Measurements from ENCODE around the gene DCN.

DCN gene

DNA sequence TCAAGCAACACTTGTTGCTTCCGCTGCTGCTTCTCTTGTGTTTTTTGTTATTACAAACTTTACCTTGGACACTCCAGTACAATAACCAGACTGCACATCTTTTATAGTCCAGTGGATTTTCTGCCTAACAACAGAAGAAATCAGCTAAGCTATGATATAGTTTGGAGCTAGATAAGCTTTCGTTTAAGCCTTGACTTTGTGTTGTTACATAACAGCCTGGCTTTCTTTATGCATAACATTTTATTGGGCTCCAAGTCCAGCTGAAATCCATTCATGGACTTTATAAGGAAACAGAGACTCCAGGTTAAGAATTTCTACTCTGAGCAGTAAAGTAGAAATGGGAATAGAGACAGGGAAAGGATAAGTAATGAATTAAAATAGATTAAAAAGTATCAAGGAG lies 3.5 kb upstream of the DCN start:
- DNase-seq (ENCODE audit: low read depth in 2 of 2) = no peak

- DNase-seq (ENCODE audit: low read depth in 2 of 2) = no peak
Observed at GRCh38 chr12:91185421-91185820, 2.8 kb upstream of the DCN start.

GRCh38 chr12:91183551-91183950 lies 934 bp upstream of the DCN start:
- no peak for DNase-seq (ENCODE audit: low read depth in 2 of 2)

- no peak for DNase-seq (ENCODE audit: low read depth in 2 of 2)
Observed at GRCh38 chr12:91180582-91181395, 1.8 kb downstream of the DCN start.

DNA sequence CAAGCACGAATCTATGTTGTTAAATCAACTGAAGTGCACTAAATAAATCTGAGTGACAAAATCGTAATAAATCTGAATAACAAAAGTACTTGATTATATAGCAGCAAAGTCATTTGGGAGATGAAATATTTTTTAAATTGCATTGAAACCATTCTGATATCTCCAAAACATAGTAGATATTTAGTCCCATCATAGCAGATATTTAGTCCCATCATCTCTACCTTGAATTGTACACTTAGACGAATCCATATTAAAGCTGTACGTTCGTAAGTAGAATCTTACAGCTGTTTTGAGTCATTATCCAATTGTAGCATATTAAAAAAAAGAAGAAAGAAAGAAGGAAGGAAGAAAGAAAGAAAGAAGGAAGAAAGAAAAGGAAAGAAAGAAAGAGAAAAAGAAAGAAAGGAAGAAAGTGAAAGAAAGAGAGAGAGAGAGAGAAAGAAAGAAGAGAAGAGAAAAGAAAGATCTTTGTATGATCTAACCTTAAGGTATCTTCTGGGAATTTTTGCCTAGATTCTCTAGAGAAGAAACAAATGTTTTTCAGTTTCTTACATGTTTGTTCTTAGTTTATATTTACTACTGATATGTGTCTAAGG lies 2.6 kb downstream of the DCN start:
- DNase-seq (ENCODE audit: low read depth in 2 of 2) = no peak

DNA sequence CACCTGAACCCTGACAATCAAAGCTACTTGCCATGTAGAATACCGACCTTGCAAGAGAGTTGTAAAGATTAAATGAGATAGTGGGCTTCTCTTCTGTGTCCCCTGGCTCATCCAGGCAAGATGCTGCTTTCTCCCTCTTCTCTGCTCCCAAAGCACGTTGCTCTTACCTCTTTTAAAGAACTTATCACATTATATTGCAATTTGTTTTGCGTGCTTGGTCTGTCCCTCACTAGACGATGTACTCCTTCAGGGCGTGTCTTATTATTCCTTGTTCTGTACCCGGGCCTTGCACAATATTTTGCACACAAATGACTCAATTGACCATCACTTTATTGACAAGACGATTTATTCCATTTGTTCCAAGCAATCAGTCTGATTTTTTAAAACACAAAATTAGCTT lies 3.3 kb downstream of the DCN start:
- DNase-seq (ENCODE audit: low read depth in 2 of 2) = no peak

GRCh38 chr12:91178781-91179180 lies 3.8 kb downstream of the DCN start:
- no peak for DNase-seq (ENCODE audit: low read depth in 2 of 2)

GRCh38 chr12:91178139-91178561 lies 4.5 kb downstream of the DCN start:
- DNase-seq (ENCODE audit: low read depth in 2 of 2) = no peak

DNA sequence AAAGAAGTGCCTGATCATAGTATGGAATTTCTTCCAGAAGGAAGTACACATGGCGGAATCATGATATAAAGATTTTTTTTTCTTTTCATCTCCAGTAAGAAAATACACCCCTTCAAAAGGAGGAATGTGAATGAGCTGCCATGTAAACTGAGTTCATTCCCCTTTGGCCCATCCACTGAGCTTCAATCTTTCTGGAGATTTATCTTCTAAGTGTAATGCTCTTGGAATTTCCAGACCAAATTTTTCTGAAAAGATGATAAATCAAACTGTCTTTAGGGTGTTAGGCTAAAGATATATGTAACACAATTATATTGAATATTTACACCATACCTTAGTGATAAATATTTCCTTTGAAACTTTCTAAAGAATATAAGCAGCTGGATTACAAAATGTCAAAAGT lies 5.2 kb downstream of the DCN start:
- no peak for DNase-seq (ENCODE audit: low read depth in 2 of 2)

DNA sequence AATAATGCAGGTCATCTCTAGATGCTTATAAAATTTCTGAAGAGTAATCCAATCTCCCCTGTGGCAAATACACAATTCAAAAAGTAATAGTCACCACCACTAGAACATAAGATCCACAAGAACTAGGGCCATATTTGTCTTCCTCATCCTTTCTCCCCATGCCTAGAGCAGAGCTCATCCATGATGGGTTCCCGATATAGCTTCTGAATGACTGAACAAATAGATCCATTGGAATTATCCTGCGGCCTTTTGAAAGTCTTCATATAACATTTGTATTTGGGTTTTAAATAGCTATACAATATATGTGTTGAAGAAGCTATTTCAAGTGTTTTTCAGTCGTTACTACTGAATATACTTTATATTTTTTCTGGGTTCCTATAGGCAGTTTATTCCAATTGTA lies 5.7 kb downstream of the DCN start:
- no peak for DNase-seq (ENCODE audit: low read depth in 2 of 2)

- DNase-seq (ENCODE audit: low read depth in 2 of 2) = no peak
Observed at GRCh38 chr12:91176358-91176757, 6.3 kb downstream of the DCN start.

- DNase-seq (ENCODE audit: low read depth in 2 of 2) = no peak
Observed at GRCh38 chr12:91173124-91173523, 9.5 kb downstream of the DCN start.

DNA sequence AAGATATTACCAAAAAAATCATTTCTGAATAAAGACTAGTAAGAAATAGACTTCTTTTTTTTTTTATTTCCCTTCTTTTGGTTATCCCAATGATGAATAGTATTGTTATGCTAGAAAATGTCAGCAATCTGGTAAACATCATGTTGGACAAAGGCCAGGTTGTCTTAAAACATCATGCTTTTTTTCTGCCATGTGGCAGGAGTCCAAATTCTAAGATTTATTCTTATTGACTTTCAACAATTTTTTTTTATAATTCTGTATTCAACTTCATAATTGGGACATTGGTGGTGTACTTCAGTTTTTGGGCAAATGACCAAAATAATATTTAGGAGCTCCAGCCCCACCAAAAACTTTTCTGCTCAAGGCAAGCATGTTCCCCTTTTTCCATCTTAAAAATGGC lies 10.5 kb downstream of the DCN start:
- DNase-seq (ENCODE audit: low read depth in 2 of 2) = no peak

DNA sequence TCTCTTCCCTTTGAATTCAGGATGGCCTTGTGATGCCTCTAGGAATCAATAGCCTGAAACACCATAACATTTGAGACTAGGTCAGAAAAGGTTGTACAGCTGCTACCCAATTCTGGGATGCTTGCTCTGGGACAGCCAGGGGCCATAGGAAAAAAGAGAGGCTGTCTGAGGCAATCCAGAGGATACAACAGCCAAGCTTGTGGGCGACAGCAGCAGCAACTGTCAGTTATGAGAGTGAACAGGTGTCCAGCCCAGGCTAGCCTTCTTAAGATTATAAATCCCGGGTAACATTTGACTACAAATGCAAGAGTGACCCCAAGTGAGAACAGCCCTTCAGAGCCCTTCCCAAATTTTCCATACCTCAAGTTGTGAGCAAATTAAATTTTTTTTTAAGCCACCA lies 11.1 kb downstream of the DCN start:
- DNase-seq (ENCODE audit: low read depth in 2 of 2) = no peak

- DNase-seq (ENCODE audit: low read depth in 2 of 2) = no peak
Observed at GRCh38 chr12:91163116-91163515, 19.5 kb downstream of the DCN start.

DNA sequence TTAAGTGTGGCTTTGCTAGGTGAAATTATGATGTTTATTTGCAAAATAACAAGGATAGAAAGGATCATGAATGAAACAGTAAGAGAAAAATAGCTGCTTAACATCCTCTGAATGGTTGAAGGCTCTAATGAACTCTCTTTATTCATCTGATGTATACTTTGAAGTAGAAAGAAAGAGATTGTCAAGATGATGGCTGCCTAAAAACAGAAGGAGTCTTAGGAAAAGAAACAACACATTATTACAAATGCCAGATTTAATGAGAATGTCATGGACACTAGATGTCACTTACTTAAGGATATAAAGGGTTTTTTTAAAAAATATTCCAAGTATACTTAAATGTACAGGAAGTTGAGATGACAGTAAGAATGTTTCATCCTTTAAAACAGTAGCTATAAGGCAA lies 21.6 kb downstream of the DCN start:
- DNase-seq (ENCODE audit: low read depth in 2 of 2) = no peak

DNA sequence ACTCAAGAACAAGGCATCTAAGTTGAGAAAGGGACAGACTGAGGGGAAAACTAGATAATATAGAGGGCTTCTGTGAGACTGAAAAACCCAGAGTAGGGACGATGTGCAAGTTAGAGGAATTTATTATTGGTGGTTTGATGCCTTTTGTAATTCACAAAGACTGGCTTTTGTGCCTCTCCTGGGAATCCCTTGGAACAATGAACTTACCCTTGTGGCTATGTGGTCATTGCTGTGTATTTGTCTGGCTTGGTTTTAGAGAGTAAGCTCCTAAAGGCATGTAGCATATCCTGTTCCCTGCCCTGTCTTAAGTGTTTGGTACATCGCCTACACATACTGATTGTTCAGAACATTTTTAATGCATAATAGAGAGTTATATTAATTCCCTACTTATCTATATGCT lies 26.6 kb downstream of the DCN start:
- DNase-seq (ENCODE audit: low read depth in 2 of 2) = no peak

DNA sequence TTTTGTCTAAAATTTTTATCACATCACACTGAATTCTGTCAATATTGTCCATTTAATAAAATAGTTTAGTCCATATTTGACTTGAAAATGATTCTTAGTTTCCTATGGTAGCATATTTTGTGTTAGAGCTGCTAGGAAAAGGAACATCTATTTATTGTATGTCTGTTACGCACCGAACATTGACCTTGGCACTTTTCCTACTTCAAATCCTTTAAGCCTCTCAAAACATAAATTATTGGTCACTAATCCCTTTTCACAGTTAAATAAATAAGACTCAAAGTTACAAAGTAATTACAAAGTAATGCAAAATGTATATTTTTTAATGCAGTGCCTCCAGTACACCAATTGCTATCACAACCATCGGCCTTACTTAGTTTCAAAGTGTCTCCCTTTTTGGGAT lies 28.5 kb downstream of the DCN start:
- DNase-seq (ENCODE audit: low read depth in 2 of 2) = no peak

DNA sequence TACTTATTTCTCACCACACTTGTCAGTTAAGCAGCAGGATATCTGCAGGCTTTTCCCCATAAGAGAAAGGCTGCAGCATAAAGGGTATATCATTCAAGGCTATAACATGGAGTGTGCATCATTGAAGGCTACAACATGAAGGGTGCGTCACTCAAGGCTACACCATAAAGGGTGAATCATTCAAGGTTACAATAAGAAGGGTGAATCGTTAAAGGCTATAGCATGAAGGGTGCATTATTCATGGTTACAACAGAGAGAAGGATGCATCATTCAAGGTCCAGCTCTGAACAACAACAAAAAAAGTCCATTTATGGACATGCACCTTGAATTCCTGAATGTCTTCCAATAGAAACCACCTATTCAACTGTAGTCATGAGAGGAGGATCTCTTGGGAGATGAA lies 38.6 kb downstream of the DCN start:
- DNase-seq (ENCODE audit: low read depth in 2 of 2) = no peak

DNA sequence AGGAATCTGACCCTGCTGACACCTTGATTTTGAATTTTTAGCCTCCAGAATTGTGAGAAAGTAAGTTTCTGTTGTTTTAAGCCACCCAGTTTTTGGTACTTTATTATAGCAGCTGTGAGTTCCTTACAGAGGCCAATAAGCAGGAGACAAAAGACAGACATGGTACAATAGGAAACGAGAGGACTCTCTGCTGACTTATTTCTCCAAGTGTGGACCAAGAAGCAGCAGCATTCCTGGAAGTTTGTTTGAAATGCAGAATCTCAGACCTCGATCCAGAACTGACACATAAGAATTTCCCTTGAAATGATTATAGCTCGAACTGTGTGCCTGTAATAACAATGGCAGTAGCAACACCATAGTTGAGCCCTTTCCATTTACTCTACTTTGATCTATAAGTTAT lies 39.4 kb downstream of the DCN start:
- no peak for DNase-seq (ENCODE audit: low read depth in 2 of 2)

DNA sequence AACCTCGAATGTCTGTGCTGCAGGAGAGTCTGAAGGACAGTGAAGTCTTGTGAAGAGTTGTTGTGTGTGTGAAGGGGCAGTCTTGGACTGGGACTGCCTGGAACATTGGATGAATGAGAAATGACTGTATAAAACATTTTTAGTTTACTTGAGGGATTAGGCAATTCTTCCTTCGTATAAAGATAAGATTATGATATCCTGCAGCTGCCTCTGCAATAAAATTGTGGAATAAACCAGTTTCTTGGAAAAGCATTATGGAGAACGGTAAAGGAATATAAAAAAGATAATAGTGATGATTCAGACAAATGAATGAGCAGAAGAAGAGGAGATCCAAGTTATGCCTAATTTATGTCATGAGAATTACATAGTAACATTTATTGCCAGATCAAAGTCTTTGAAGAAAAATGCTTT lies 40.4 kb downstream of the DCN start:
- no peak for DNase-seq (ENCODE audit: low read depth in 2 of 2)

DNA sequence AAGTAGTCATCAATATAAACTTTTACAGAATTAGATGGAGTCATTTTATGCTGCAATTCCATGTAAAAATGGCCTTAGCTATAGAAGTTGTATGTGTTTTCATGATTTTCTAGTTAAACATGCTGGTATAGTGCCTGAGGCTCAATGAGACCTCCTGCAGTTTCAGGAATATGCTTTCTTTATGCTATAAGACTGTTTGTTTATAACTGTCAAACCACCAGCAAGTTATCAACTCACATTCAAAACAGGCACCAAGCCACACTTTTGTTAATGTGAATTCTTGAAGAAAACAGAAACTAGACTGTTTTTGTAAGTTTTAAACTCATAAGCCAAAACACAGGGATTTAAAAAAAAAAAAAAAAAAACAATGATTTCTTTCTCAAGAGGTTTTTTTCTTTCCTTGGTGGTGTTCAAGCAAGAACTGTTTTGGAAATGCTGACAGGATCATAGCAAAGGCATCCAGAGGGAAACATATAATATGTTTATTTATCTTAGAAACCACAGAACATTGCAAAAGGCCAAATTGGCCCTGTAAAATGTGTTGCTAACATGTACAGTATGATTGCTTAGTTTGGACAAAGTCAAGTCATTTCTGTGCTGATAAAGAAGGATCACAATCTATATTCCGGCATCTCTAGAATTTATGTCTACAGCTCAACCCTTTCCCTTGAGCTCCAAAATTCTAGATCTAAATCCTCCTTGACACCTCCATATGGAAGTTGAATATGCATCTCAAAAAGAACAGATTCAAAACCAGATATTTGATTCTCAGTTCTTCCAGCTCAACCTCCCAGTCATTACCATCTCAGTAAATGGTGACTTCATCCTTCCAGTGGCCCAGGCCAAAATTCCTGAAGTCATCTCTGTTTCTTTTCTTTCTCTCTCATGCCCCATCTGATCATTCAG lies 42.3 kb downstream of the DCN start:
- no peak for DNase-seq (ENCODE audit: low read depth in 2 of 2)

GRCh38 chr12:91139286-91139685 lies 43.3 kb downstream of the DCN start:
- DNase-seq (ENCODE audit: low read depth in 2 of 2) = no peak
